Activated T-cell treated with anti-CD3 and anti-CD28 coated beads, Interleukin-2, amount 50 U/mL, for 72 hours (primary cell): ENCODE results near the gene THEM4. TPM values are rescaled to one million over a fixed set of nuclear protein-coding genes. Genes with fewer than 3 reads are reported as not detected.

Experiments used
- ATAC-seq, 2 donors: fragments of 150-1000 bp; cut with Tn5 transposase; replicated peaks in 1 of 2; 2 replicates each; pipeline ENCODE4 v1.10.0; 2021; ENCODE audit warnings: moderate library complexity in 2 of 2, mild to moderate bottlenecking in 1 of 2
- DNase-seq, 2 donors: peaks; one replicate each; pipeline ENCODE4 v3.0.0; 2021 to 2022; ENCODE audit warnings: mixed read lengths in 1 of 2
- H3K27ac Mint-ChIP-seq: one replicate; pipeline ENCODE4 v1.8.0; 2022; ENCODE audit warnings: mild to moderate bottlenecking, moderate library complexity, mixed read lengths
- H3K27me3 Mint-ChIP-seq: one replicate; pipeline ENCODE4 v1.8.0; 2022; ENCODE audit warnings: low read depth, mixed read lengths
- H3K36me3 Mint-ChIP-seq, 2 donors: one replicate each; pipeline ENCODE4 v1.8.0; 2022; ENCODE audit warnings: mixed read lengths in 2 of 2, mild to moderate bottlenecking in 1 of 2; ENCODE audit not compliant: insufficient read depth in 2 of 2
- H3K4me1 Mint-ChIP-seq: one replicate; pipeline ENCODE4 v1.8.0; 2022; ENCODE audit warnings: low read depth, mixed read lengths
- H3K4me3 Mint-ChIP-seq, 2 donors: one replicate each; pipeline ENCODE4 v1.8.0; 2022; ENCODE audit warnings: mild to moderate bottlenecking in 2 of 2, mixed read lengths in 2 of 2, moderate library complexity in 2 of 2
- H3K9me3 Mint-ChIP-seq, 2 donors: one replicate each; pipeline ENCODE4 v1.8.0; 2022; ENCODE audit warnings: mixed read lengths in 2 of 2
- total RNA-seq, 2 donors: library from RNA; stranded (reverse); gene quantifications; one replicate each; pipeline ENCODE4 v1.2.3, GENCODE V29; 2022

The THEM4 gene
- total RNA-seq = 10 to 100 TPM; 40.5 to 41.5 TPM

GRCh38 chr1:151909167-151910149, at the start of gene THEM4:
Gene THEM4 (minus strand): TSS chr1:151909511. CDS start chr1:151909458, 53 bp downstream.
- peaks cover 6 to 11% of the 10 kb centered on the region in 2 donors for H3K9me3 Mint-ChIP-seq
- DNase-seq = peak; percentile 98 to 99
- peak within 1 kb of the TSS; percentile 93 for H3K27ac Mint-ChIP-seq
- ATAC-seq = peak; percentile 95
- no peaks in the 10 kb centered on the region for H3K27me3 Mint-ChIP-seq
- peak within 1 kb of the TSS; percentile 88 to 92 for H3K4me3 Mint-ChIP-seq
- peaks cover 25 to 36% of the 10 kb centered on the region in 2 donors for H3K36me3 Mint-ChIP-seq
- peaks cover 39% of the 10 kb centered on the region for H3K4me1 Mint-ChIP-seq

GRCh38 chr1:151958959-151959358, 49.6 kb upstream of the THEM4 start:
- Mint-ChIP-seq H3K9me3 (no peaks in the 10 kb centered on the region), H3K4me3 (no peak overlapping the region), H3K27me3 (no peaks in the 10 kb centered on the region), H3K36me3 (no peaks in the 10 kb centered on the region), H3K27ac (no peak overlapping the region), H3K4me1 (no peaks in the 10 kb centered on the region)
- ATAC-seq (no peak), DNase-seq (no peak)

GRCh38 chr1:151956957-151957497, 47.7 kb upstream of the THEM4 start:
- Mint-ChIP-seq H3K27me3 (no peaks in the 10 kb centered on the region), H3K36me3 (no peaks in the 10 kb centered on the region), H3K9me3 (no peaks in the 10 kb centered on the region), H3K4me1 (no peaks in the 10 kb centered on the region), H3K27ac (no peak overlapping the region), H3K4me3 (no peak overlapping the region)
- DNase-seq = no peak
- ATAC-seq = no peak

GRCh38 chr1:151953409-151954094, 44.2 kb upstream of the THEM4 start:
- no peaks in the 10 kb centered on the region for H3K9me3 Mint-ChIP-seq
- H3K4me3 Mint-ChIP-seq = no peak overlapping the region
- H3K4me1 Mint-ChIP-seq = no peaks in the 10 kb centered on the region
- no peaks in the 10 kb centered on the region for H3K36me3 Mint-ChIP-seq
- H3K27me3 Mint-ChIP-seq = no peaks in the 10 kb centered on the region
- H3K27ac Mint-ChIP-seq = no peak overlapping the region
- ATAC-seq = no peak
- no peak for DNase-seq

GRCh38 chr1:151952811-151953210, 43.5 kb upstream of the THEM4 start:
- no peak overlapping the region for H3K4me3 Mint-ChIP-seq
- DNase-seq = no peak
- no peak overlapping the region for H3K27ac Mint-ChIP-seq
- no peaks in the 10 kb centered on the region for H3K27me3 Mint-ChIP-seq
- H3K36me3 Mint-ChIP-seq = no peaks in the 10 kb centered on the region
- no peaks in the 10 kb centered on the region for H3K9me3 Mint-ChIP-seq
- ATAC-seq = no peak
- no peaks in the 10 kb centered on the region for H3K4me1 Mint-ChIP-seq

GRCh38 chr1:151949371-151950193, 40.3 kb upstream of the THEM4 start:
- no peak for ATAC-seq
- H3K9me3 Mint-ChIP-seq = no peaks in the 10 kb centered on the region
- H3K27me3 Mint-ChIP-seq = no peaks in the 10 kb centered on the region
- no peak for DNase-seq
- no peaks in the 10 kb centered on the region for H3K36me3 Mint-ChIP-seq
- no peak overlapping the region for H3K4me3 Mint-ChIP-seq
- peak overlapping the region; percentile 79 for H3K27ac Mint-ChIP-seq
- peaks cover 24% of the 10 kb centered on the region for H3K4me1 Mint-ChIP-seq

GRCh38 chr1:151948506-151948905, 39.2 kb upstream of the THEM4 start:
- Mint-ChIP-seq H3K9me3 (no peaks in the 10 kb centered on the region), H3K4me3 (no peak overlapping the region), H3K36me3 (no peaks in the 10 kb centered on the region), H3K27ac (no peak overlapping the region), H3K27me3 (no peaks in the 10 kb centered on the region), H3K4me1 (peaks cover 24% of the 10 kb centered on the region)
- DNase-seq (no peak), ATAC-seq (no peak)

- peaks cover 37% of the 10 kb centered on the region for H3K4me1 Mint-ChIP-seq
- ATAC-seq = no peak
- H3K27me3 Mint-ChIP-seq = no peaks in the 10 kb centered on the region
- H3K4me3 Mint-ChIP-seq = peak overlapping the region in 1 of 2 donors; percentile 93
- no peaks in the 10 kb centered on the region for H3K9me3 Mint-ChIP-seq
- no peak for DNase-seq
- H3K27ac Mint-ChIP-seq = peak overlapping the region; percentile 98
- H3K36me3 Mint-ChIP-seq = no peaks in the 10 kb centered on the region
Measured at GRCh38 chr1:151947140-151947539, 37.8 kb upstream of the THEM4 start.

GRCh38 chr1:151945725-151946722, 36.7 kb upstream of the THEM4 start:
- peaks cover 0 to 2% of the 10 kb centered on the region in 2 donors for H3K36me3 Mint-ChIP-seq
- no peaks in the 10 kb centered on the region for H3K27me3 Mint-ChIP-seq
- peak overlapping the region; percentile 39 to 93 for H3K4me3 Mint-ChIP-seq
- ATAC-seq = peak; percentile 66 to 75
- H3K9me3 Mint-ChIP-seq = no peaks in the 10 kb centered on the region
- H3K4me1 Mint-ChIP-seq = peaks cover 48% of the 10 kb centered on the region
- peak overlapping the region; percentile 98 for H3K27ac Mint-ChIP-seq
- peak; percentile 77 to 80 for DNase-seq

GRCh38 chr1:151944857-151945575, 35.7 kb upstream of the THEM4 start:
- peak overlapping the region; percentile 39 to 93 for H3K4me3 Mint-ChIP-seq
- DNase-seq = no peak
- H3K27ac Mint-ChIP-seq = peak overlapping the region; percentile 98
- H3K27me3 Mint-ChIP-seq = no peaks in the 10 kb centered on the region
- peaks cover 0 to 2% of the 10 kb centered on the region in 2 donors for H3K36me3 Mint-ChIP-seq
- peaks cover 57% of the 10 kb centered on the region for H3K4me1 Mint-ChIP-seq
- no peaks in the 10 kb centered on the region for H3K9me3 Mint-ChIP-seq
- no peak for ATAC-seq

- Mint-ChIP-seq H3K36me3 (peaks cover 0 to 2% of the 10 kb centered on the region in 2 donors), H3K9me3 (no peaks in the 10 kb centered on the region), H3K27me3 (no peaks in the 10 kb centered on the region), H3K27ac (no peak overlapping the region), H3K4me1 (peaks cover 57% of the 10 kb centered on the region), H3K4me3 (no peak overlapping the region)
- DNase-seq (no peak), ATAC-seq (no peak)
Measured at GRCh38 chr1:151944126-151944856, 35.0 kb upstream of the THEM4 start.
